A673 (cell line): ENCODE results near the gene SGPL1.

Experiments
- CTCF ChIP-seq: fragments of 300-800, 200-600 bp; sonication (generic); conservative IDR thresholded peaks from 2 replicates; pipeline ENCODE4 v1.5.1; 2017; ENCODE audit warnings: low read depth, mild to moderate bottlenecking, antibody characterized with exemption, low read length, moderate library complexity, mixed read lengths
- EZH2 ChIP-seq: fragments of 200-600 bp; sonication (generic); IDR thresholded peaks from 2 replicates; pipeline ENCODE4 v1.6.1; 2017; ENCODE audit warnings: borderline replicate concordance, low read depth, mild to moderate bottlenecking, mixed read lengths, antibody characterized with exemption, low read length; ENCODE audit not compliant: poor library complexity, severe bottlenecking

GRCh38 chr10:70776455-70777005, 39.2 kb upstream of the SGPL1 start:
- no peak for TF ChIP-seq EZH2
- no peak for TF ChIP-seq CTCF
